Gastroesophageal sphincter (tissue), 3 donors: ENCODE data around the gene IFI16.
"Not testable (repeated sequence)": the region's sequence is repeated elsewhere in the genome, so short reads cannot be mapped to it uniquely, and the experiment has no call there.

Experiments used
- EP300 ChIP-seq: sonication (generic); formaldehyde crosslinking; IDR thresholded peaks from one replicate; pipeline ENCODE4 v1.6.1; 2017; ENCODE audit warnings: antibody characterized with exemption, mild to moderate bottlenecking
- TF ChIP-seq, protein P1 (sequence below), 4 experiments: fragments of 200-600 bp in 2 of 4; fragments of 450-650 bp in 2 of 4; sonication (generic) in 1 of 4; IDR thresholded peaks; one replicate each; pipeline ENCODE4 v1.5.1; 2017 to 2019; ENCODE audit warnings: antibody characterized with exemption in 4 of 4, mild to moderate bottlenecking in 2 of 4, moderate library complexity in 2 of 4

DNA sequence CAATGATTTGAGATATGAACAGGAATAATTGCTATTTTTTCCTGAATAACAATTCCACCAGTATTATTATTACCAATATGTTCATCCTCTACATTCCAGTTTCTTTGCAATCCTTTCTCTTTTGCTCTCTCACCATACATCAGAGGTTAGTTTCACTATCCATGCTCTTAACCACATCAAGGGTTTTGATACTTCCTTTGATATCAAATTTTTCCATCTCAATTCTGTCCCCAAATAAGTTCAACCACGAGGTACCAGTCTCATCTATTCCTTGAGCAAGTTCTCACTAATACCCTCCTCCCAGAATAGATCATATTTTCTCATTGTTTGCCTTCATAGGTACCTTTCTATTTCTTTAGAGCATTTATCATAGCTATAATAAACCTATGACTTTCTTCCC, 36.8 kb downstream of the IFI16 start:
- TF ChIP-seq, protein P1, sequence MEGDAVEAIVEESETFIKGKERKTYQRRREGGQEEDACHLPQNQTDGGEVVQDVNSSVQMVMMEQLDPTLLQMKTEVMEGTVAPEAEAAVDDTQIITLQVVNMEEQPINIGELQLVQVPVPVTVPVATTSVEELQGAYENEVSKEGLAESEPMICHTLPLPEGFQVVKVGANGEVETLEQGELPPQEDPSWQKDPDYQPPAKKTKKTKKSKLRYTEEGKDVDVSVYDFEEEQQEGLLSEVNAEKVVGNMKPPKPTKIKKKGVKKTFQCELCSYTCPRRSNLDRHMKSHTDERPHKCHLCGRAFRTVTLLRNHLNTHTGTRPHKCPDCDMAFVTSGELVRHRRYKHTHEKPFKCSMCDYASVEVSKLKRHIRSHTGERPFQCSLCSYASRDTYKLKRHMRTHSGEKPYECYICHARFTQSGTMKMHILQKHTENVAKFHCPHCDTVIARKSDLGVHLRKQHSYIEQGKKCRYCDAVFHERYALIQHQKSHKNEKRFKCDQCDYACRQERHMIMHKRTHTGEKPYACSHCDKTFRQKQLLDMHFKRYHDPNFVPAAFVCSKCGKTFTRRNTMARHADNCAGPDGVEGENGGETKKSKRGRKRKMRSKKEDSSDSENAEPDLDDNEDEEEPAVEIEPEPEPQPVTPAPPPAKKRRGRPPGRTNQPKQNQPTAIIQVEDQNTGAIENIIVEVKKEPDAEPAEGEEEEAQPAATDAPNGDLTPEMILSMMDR (IDR thresholded peaks at IDR 0.05) = not testable (repeated sequence)
- TF ChIP-seq EP300 = not testable (repeated sequence)
